GM21381 (cell line): Measurements from ENCODE around the gene SH3BP4.

Experiments used
- ATAC-seq: cut with Tn5 transposase; IDR thresholded peaks from one replicate; pipeline ENCODE4 v1.9.1; 2021; ENCODE audit warnings: mild to moderate bottlenecking, moderate library complexity; ENCODE audit not compliant: unreplicated experiment

The SH3BP4 gene

DNA sequence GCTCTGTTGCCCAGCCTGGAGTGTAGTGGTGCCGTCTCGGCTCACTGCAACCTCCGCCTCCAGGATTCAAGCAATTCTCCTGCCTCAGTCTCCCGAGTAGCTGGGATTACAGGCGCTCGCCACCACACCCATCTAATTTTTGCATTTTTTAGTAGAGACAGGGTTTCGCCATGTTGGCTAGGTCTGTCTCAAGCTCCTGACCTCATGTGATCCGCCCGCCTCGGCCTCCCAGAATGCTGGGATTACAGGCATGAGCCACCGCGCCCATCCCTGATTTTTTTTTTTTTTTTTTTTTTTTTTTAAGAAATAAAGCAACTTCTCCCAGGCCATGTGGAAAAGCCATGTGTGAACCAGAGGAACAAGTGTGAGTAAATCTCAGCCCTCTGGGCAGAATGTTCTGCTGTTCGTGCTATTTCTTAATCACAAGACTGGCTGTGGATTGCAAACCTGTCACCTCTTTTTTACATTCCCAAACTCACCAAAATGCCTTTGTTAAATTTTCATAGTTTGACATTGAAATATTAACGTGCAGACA, 6.4 kb upstream of the SH3BP4 start:
- ATAC-seq: no peak

DNA sequence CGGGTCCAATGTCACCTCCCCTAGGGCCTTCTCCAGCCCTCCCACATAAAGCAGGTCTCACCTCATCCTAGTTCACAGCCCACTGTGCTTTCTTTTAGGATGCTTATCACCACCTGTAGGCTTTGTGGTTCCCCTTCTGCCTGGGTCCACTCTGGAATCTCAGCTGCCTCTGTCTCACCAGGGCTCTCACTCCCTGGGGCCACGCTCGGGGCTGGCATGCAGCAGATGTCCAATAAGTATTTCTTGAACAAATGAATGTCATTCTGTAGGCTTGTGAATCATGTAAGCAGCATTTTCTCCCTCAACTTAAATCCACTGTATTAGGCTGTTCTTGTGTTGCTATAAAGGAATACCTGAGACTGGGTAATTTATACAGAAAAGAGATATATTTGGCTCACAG, 4.3 kb upstream of the SH3BP4 start:
- ATAC-seq: no peak

DNA sequence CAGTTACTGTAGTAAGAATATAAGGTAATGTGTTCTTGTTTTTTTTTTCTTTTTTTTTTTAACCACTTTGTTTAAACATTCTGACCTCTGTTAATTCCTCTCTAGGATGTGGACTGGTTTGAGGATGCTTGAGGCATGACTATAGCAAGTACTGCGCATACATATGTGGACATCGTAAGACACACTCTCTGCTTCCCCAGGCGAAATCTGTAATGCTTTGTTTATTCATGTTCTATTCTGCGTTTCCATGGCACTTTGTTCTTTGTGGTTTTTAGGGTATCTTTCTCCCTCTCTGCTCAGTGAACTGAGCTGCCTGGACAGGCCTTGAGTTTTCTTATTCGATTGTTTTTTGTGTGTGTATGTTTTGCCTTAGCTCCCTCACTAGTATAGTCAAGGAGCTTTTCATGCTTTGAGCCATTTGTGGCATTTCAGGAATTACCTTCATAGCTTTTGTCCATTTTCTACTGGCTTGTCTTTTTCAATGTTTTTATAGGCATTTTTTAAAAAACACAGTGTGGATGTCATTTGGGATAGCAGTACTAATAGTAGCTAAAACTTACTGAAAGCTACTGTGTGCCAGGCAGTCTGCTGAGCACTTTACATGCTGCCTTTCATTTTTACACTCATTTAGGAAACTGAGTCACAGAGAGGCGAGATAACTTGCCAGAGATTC, 1.9 kb upstream of the SH3BP4 start:
- no peak for ATAC-seq

DNA sequence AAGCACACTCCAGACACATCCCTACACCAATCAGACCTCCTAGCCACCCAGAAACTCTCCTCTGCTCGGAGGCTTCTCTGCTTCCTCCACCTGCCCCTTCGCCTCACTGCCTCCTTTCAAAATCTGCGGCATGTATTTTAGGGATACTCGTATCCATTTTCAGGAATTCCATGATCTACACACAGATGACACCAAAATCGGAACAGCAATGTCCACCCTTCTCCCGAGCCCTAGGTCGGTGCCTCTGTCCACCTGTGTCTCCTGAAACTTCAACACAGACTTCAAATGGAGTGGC, 1.4 kb upstream of the SH3BP4 start:
- no peak for ATAC-seq

DNA sequence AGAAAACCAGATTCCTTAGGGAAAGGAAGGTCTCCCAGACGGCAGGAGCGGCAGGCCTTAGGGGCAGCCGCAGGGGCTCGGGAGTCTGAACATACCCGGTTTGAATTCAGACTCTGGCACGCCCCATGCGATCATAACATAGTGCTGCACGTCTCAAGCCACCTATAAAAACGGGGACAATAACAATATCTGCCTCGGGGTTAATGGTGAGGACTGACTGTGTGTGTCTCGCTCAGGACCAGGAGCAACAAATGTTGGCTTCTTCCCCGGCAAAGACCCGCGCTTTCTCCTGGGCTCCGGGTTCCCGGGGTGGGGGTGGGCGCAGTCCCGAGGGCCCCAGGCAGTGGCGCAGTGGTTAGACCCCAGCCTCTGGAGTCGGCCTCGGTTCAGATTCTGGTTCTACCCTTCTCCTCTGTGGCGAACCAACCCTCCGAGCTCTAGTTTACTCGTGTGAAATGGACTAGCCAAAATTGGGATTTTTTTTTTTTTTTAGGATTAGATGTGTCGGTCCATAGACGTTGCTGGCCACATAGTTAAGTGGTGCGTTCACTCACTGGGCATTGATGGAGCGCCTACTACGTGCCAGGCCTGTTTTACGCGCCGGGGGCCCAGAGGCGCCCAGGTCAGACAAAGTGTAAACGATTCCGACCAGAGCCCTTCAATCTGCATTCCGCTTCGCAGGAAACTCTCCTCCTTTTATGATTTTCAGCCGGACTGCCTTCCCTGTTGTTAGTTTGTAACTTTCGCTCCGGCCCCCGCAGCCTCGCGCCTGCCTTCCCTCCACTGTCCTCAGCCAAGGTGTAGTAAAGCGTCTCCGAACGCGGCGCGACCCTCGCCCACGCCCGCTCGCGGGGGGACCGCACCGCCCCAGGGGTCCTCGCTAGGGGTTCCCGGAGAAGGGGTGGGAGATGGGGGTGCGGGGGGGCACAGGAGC, 820 bp upstream of the SH3BP4 start:
- ATAC-seq: no peak

DNA sequence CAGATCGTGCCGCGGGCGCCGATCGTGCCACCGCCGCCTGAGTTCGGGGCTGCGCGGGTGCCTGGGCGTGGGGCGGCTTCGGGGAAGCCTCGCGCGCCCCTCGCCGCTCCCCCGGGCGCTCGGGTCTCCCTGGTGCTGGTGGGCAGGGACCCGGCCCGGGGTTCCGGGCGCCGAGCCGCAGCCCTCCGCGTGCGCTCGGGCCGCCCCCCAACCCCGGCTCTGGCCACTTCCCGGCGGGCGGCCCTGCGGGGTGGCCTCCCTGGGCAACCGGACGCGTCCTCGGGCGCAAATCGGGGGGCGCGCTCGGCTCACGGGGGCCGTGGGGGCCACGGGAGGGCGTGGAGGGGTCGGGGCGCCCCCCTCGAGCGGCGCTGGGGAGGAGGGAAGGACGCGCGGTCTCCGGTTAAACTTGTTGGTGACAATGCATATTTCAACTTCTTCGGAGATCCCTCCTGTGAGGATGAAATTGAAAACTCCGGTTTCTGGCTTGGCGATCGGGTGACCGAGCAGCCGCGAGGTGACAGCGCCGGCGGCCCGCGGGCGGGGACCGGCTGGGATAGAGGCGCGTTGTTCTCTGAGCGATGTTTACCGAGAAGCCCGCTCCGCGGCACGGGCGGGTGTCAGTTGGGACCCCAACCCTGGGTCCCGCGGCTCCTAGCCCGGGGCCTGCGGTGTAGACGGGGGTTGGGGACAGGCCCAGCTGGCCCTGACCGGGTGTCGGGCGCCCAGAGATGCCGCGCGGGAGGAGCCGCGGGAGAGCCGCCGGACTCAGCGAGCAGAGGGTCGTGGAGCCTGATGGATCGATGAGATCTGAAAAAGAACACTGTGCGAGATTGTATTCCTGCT, 676 bp downstream of the SH3BP4 start:
- no peak for ATAC-seq

DNA sequence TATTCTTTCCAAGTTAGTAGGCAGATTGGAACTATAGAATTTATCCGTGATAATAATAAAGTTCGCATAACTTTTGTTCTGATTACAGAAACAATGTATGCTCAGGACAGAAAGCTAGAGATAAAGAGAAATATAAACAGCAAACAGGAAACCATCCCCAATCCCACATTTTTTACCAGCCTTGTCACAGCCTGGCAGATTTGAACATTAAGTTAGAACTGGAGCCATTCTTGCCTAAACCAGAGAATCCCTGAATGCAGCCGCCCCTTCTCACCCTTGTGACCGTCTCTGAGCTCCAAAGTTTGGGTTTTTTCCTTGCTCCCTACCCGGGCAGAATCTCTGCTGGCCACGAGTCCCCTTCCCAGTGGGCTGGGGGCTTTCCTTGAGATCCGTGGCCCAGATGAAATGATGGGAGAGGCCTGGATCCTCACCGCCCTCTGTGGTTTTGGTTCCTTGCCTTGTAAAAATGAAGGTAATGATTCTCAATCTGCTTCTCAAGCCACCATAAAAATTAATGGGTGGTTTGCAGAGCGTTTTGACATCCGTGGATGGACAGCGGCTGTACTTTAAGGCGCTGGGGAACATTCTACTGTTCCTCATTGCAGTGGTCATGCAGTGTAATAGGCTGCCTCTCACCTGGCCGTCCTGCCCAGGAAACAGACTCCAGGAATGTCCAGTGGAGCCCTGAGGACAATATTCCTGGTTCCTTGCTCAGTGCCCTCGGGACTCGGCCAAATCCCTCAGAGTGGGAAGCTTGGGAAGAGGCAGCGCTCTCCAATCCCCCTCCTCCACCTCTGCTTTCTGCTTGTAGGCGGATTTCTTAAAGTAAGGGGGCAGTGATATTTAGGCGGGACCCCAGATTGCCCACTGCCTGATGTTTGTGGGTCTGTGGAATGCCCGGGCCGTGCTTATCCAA, 1.6 kb downstream of the SH3BP4 start:
- ATAC-seq: no peak

DNA sequence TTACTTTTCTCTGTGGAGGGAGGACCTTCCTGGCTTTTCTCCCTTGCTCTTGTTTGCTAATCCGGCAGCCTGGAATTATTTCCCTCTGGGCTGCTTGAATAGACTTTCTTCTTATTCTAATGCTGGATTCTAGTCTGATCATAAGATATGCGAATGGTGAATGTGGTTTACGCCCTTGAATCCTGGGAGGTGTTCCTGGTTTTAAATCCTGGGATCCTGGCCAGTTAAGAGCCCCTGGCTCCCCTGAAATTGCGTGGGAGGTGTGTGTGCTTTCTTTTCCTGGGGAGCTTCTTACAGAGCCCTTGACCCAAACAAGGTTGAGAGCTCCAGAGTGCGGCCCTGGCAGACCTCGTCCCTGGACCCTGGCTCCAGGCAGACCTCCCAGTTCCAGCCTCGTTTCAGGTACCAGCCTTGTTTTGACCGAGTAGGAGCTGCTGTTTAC, 2.8 kb downstream of the SH3BP4 start:
- no peak for ATAC-seq

DNA sequence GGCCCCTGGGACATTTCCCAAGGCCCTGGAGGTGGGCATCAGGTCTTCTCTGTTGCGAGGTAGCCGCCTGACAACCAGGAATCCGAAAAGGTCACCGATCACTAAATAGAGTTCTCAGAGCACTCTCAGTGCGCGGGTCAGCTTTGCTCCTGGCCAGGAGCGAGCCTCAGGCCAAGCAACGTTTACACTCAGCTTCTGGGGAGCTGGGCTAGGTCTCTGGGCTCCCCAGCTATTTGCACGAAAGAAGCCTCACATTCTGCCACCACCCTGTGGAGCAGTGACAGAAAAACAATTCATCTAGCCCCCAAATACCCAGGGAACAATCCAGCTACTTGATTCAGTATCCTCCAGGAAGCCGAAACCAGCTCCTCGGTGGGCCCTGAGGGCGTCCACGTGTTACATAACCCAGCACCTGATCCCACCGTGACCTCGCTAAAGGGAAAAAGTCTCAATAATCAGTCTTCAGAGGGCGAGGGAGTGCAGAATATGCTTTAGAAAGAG, 3.3 kb downstream of the SH3BP4 start:
- ATAC-seq: no peak

DNA sequence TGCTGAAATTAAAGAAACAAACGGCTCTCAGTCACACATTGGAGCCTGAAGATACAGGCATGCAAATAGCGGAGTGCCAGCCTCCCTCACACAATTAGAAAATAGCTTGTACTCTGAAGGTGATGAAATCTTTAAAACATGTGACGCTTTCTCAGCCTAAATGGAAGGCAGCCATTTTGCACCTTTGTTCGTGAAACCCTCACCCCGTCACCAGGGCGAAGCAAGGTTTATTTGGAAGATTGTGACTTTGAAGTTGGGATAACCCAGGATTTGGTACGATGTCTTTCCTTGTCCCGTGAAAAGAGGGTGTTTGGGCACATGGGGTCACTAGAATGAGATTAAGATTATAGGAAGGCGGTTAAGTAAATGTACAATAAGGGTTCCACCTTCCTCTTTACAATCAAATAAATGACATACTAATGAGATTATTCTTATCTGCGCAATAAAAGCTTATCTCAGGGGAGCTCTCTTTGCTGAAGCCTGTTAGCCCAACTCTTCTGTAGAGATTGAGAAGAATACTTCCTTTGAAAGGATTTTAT, 4.2 kb downstream of the SH3BP4 start:
- ATAC-seq: no peak

DNA sequence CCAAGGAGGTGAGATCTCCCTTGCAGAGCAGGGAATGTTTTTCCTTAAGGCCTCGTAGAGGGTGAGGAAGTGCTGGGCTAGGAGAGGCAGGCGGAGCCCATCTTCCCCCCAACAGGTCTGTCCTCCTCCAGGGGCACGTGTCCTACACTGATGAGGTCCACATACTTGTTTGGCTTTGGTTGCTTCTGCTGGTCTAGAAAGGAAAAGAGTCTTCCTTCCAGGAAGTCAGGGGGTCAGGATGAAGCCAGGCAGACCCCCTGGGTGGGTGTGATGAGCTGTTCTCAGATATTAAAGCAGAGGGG, 6.0 kb downstream of the SH3BP4 start:
- no peak for ATAC-seq

DNA sequence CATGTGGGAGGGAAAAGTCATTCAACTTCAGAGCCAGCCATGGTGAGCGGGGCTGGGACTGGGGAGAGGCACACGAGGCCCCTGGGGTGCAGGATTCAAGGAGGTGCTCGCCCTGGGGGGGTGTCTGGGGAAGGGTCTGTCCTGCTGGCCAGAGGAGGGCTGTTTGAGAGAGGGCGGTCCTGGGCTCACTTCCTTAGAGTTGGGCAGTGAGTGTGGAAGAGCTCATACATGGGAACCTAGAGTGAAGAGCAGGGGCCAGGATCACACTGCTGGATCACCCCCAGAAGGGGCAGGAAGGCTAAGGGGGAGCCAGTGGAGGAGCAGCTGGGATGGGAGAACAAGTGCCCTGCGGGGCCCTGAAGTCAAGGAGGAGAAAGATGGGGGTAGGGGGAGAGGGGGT, 6.5 kb downstream of the SH3BP4 start:
- no peak for ATAC-seq

DNA sequence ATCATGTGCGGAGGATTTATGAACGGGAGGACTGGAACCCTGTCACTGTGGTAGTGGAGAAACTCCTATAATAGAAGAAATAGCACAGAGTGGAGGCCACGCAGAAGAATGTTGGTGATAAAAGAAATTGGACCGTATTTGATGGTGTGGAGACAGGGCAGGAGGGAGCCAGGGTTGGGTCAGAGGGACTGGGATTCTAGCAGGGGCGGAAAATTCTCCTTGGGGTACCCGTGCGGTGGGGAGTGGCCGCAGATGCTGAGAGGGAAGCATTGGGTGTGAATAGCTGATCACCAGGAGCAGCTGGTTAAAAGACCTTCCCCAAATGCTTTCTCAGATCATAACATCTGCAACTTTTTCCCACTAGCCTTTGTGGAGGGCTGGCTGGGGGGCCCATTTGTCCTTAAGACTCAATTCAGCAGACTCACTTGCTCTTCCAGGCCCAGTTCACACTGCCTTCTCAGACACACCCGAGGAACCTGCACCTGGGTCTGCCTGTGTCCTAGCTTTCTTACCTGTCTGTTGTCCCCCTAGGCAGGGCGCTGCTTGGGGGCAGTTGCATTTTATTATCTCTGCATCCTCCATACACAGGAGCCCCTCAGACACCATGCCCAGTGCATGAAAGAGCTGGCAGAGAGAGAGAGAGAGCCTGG, 7.1 kb downstream of the SH3BP4 start:
- no peak for ATAC-seq

DNA sequence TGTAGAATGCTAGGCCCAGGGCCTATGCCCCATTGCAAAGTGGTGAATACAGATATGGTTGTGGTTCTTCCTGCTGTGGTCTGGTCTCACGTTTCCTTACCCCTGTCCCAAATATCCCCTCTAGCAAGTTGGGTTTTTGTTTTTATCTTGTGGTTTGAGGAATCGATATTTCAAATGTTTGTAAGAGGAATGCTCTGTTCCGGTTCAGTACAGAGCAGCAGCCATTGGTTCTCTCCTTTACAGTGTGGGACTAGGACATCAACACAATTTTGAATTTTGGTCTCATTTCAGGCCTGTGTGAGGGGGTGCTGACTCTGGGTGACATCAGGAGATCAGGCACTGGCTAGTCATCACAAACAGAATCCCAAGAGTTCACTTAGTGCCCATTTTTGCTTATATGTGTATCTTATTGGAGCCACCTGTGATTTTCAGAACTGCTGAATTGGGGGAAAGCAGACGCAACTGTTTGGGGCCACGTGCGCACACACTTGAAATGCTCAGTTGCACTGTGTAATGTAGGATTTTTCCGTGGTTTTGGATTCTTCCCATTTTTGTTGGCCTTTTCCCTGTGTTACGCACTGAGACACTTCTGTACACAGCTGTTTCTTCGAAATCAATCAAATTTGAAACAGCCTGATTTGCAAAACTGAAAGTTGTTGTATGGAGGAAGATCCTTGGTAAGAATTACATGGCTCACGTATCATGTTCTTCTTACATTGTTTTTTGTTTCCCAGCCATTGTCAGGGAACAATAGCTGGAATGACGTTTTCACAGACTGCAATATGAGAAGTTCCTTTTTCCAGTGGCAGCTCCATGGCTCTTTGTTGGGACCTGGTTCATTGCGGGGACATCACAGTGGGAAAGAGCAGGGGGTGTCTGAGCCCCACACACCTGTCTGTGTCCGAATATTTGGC, 8.6 kb downstream of the SH3BP4 start:
- no peak for ATAC-seq

DNA sequence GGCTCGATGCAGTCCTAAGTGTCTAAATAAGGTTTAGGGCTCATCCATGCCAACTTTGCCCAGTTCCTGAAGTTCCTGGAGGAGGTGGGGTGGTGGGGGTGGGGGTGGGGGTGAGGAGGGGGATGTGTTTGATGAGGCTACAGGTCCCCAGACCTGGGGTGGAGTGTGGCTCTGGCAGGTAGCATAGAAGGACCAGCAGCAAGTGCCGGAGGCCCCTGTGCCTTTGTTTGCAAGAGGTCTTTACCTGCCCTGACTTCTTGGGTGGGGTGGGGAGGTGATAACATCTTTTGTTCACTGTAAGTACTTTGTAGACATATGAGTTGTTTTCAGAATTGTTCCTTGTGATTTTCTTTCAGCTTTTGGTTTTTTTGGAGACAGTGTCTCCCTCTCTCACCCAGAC, 10.0 kb downstream of the SH3BP4 start:
- ATAC-seq: no peak

DNA sequence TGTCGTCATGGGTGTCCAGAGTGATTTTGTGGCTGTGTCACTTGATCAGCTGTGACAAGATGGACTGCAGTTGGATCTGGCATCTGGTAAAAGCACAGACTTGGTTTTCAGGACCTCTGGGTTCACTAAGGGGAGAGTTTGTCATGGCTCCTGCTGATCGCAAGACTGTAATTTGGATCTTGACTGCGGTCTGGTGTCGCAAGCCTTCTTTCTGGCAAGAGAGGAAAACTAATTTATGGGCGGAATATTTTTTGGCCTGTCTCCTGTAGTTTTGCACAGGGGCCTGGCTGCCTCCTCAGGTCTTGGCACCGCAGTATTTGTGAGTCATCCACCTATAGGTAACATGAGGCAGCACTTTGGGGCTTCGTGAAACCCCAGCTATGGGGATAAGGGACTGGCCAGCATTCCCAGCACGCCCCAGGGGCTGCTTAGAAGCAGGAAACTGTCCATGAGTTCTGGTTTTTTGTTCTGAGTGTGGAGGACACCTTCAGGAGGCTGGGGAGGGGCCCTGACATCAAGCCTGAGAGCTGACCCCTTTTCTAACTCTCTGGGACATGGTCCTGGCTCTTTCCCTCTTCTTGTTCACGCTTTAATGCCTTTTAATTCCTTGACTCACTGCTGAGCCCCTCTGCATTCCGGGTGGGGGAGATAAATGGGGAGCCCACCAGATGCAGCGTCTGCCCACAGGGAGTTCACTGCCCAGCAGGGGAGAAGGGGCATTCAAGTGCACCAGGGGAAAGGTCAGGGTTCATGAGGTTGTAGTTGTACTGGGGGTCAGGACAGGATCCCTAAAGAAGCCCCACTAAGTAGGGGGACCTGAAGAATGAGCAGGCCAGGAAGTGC, 12.2 kb downstream of the SH3BP4 start:
- ATAC-seq: no peak

DNA sequence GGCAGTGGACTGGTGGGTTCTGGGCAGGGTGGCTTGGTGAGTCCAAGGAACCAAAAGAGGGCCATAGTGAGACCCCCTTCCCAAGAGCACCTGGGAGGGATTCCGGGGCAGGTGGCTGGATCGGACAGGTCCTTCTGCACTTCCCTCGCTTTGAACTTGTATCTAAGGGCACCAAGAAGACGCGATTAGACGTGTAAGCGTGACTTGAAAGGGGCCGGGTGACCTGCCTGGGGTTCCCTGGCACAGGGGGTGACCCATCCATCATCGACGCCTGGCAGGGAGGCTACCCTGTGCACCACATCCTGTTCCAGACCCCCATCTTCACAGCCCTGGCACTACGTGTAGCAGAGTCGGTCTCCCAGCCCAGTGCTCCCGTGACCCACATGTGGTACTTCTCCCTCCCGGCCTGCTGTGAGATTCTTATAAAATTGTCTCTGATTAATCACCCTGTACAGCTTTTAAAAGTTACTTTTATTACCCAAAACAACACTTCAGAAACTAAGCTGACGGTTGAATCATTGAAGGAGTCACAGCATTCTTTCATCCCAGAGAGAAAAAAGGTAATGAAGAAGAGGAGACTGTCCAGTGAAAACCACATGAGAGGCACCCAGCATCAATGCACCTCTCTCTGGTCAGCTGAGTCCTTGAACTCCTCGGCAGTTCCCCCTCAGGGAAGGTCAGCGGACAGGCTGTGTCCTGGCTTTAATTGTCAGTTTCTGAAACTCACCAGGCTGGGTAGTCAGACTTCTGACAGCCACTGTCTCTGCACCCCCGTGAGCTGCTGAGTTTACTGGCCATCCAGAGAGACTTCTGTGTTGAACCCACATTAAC, 13.0 kb downstream of the SH3BP4 start:
- no peak for ATAC-seq
